Glomerular endothelial cell (primary cell): Measurements from ENCODE around the gene ITPR2. TPM values are rescaled to one million over a fixed set of nuclear protein-coding genes. Genes with fewer than 3 reads are reported as not detected.
"Not testable (repeated sequence)": the region's sequence is repeated elsewhere in the genome, so short reads cannot be mapped to it uniquely, and the experiment has no call there.

Experiments used
- DNase-seq: peaks from one replicate; pipeline ENCODE4 v3.0.0-alpha.2; 2011; ENCODE audit warnings: low read depth, low spot score; ENCODE audit errors: extremely low read depth
- total RNA-seq: library from RNA; depleted of rRNA; stranded (reverse); fragments of >200 nt; gene quantifications from 2 replicates; pipeline ENCODE4 v1.2.3, GENCODE V29; 2015

Gene ITPR2
- total RNA-seq, 1 donor from 2014 or later: 39.7 TPM

DNA sequence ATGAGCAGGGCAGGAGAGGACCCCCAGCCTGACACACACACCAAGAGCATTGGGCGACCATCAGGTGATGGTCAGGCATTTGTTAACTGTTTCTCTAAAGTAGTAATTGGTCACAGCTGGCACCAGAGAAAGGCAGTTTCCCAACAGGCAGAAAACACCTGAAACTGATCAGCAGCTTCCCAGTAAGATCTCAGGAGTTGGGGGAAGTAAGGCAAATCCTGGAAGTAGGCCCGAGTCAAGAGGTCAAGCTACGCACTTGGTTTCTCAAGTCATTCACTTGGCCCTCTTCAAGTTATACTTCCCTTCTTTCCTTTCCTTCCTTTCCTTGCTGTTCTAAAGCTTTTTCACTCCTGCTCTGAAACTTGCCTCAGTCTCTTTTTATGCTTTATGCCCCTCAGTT lies 501.9 kb downstream of the ITPR2 start:
- DNase-seq: no peak

DNA sequence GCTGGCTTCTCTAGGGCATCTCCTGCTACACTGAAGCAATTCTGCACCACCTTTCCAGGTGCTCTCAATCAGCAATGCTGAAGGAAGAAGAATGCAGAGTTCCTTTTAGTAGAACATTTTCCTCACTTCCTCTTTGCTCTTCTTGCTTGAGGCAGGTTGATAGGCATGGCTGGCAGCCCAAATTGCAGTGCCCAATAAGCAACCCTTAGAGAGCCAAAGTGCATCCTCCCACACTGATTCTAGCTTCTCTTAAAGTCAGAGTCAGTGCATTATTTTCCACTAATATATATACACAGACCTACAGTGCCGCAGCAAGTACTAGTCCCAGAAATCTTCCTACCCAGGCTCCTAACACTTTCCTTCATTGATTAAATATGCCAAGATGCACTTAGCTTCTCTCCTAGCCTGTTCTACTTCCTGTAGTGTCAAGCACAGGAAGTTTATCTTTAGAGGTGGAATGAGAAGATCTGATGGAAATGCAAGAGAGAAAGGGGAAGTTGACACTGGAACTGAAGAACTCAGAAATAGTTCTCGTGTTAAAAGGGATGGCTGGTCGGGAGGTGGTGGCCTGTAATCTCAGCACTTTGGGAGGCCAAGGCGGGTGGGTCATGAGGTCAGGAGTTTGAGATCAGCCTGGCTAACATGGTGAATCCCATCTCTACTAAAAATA lies 504.9 kb downstream of the ITPR2 start:
- no peak for DNase-seq

DNA sequence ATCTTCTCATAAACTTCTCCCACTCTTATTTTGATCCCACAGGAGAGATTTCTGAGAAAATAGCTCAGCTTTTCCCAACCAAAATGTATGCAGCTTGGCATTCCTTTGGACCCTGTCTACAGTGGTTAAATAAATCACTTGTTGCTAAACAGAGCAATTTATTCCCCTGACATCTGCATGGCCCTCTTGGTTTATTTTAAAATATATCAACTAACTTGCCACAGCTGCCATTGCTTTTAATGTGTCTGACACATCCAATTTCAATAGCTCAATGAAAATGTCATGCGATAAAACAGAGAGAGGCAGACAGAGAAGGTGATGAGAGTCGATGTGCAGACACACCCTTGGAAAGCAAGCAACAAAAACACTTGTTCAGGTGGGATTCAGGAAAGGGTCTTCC lies 509.3 kb downstream of the ITPR2 start:
- no peak for DNase-seq

DNA sequence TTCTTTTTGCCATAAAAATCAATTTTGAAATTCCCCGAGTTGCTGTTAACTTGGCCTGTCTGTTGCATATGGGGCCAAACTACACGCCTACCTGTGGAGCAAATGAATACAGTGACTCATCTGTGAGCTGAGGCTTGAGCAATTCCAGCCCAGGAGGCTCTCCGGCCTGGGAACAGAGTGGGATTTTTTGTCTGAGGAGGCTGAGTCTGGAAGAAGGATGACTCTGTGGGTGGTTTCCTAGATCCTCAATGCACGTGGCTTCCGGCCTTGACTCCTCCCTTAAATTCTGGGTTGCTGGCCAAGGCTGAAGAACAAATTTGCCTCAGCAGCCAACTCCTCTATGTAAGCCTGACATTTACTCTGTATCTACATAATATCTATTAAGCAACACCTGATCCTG lies 513.5 kb downstream of the ITPR2 start:
- DNase-seq: no peak

DNA sequence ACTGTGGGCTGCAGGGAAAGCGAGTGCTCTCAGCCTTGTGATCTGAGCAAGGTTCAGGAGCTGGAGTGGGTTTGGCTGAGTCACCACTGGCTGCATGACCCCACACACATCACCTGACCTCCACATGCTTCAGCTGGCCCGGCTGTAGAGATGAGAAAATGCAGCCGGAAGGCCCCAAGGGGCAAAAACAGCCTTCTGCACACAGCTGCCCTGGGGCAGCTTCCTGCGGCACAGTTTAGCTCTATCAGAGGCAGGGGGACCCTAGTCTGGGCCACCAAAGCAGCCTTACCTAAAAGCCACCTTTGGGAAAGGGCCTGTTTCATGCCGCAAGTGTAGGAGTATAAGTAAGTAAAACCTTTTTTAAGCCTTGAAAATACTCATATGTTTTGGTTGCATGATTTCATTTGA lies 514.3 kb downstream of the ITPR2 start:
- no peak for DNase-seq

DNA sequence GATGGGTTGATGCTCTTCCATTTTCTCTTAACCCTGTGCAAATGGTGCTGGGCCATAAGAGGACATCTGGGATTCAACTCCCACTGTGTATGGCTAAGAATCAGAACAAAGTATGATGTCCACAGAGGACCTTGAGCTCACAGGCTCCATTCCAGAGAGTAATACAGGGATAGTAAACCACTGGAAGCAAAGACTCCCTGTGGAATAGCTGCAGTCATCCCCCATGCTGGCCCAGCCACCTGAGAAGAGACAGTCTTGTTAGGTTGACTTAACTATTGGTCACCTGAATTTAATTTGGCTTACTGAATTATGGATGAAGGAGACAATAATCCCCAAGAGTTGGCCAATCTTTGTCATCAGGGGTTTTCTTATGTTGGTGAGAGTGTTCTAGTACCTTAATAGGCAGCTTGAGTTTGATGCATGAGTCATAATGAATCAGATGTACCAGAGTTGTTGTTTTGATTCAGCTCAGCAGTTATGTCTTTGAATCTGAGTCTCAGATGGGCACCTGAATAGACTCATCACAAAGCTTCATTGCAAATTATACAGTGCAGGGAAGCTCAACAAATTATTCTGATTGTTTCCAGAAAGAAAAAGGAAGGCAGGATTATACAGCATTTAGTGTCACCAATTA lies 514.9 kb downstream of the ITPR2 start:
- DNase-seq: peak; percentile 63

DNA sequence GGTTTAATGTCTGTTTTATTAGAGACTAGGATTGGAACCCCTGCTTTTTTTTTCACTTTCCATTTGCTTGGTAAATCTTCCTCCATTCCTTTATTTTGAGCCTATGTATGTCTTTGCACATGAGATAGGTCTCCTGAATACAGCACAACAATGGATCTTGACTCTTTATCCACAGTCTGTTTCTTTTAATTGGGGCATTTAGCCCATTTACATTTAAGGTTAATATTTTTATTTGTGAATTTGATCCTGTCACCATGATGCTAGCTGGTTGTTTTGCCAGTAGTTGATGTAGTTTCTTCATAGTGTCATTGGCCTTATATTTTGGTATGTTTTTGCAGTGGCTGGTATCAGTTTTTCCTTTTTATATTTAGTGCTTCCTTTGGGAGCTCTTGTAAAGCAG lies 518.9 kb downstream of the ITPR2 start:
- not testable (repeated sequence) for DNase-seq

DNA sequence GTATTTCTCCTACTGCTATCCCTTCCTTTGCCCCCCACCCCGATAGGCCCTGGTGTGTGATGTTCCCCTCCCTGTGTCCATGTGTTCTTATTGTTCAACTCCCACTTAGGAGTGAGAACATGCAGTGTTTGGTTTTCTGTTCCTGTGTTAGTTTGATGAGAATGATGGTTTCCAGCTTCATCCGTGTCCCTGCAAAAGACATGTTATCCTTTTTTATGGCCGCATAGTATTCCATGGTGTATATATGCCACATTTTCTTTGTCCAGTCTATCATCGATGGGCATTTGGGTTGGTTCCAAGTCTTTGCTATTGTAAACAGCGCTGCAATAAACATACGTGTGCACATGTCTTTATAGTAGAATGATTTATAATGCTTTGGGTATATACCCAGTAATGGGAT lies 522.5 kb downstream of the ITPR2 start:
- not testable (repeated sequence) for DNase-seq

DNA sequence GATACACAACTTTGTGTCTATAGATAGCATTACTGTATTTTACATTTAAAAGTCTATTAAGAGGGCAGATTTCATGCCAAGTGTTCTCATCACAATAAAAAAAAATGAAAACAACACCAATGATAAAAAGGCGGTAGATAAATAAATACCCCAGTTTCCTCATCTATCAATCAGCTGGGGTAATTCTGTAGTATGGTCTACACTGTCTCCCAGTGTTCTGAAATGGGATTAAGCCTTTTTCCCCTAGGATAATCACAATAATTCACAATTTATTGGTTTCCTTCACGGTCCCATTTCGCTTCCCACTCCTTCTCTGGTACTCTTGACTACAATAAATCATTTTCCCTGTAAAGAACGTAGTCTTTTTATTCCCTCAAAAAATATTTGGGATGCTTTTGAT lies 523.4 kb downstream of the ITPR2 start:
- no peak for DNase-seq

DNA sequence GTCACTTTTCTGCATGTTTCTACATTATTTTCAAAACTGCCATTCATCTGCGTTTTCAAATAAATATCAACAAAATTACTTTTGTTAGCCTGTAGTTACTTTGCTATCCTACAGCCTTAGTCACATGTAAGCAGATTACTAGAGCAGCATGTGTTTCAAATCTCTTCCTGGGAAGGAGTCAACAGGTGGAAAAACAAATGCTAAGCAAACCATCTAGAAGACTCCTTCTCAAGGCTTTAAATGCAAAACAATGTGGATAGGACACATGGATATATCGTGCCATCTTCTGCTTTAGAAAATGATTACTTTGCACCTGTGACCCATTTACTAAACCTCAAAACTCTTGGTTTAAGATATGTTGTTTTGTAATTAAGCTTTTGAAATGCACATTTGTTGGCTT lies 528.7 kb downstream of the ITPR2 start:
- no peak for DNase-seq

DNA sequence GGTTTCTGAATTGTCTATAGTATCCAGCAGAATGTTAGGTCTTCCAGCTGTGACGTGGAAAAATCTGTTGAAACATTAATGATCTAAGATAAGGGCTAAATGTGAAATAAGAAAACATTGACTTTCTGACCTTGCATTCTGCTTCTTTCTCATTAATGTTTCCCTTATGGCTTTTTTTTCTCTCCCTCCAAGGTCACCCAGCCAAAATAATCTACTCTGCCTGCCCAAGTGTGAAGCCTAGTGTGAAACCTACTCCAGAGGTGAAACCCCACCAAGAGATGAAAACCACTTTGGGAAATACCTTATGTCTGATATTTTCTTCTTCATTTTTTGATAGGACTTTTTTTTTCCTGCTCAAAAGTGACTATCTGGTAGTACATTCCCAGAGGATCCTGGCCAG lies 529.6 kb downstream of the ITPR2 start:
- no peak for DNase-seq

DNA sequence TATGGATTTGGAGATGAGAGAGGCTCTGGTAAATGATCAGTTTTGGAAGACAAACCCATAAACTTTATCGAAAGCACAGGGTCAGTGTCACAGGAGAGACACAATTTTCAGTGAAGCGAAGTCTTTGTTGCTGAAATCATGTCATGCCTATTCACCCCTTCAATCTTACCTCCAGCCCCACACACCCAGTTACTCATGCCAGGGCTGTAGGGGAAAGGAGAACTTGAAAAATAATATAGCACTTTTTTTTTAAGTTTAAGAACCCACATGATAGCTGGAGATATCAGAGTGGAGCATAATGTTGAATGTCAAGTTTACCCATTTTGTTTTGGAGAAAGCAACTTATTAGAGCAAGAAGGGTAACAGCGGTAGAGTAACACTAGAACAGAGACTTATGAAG lies 530.2 kb downstream of the ITPR2 start:
- no peak for DNase-seq

DNA sequence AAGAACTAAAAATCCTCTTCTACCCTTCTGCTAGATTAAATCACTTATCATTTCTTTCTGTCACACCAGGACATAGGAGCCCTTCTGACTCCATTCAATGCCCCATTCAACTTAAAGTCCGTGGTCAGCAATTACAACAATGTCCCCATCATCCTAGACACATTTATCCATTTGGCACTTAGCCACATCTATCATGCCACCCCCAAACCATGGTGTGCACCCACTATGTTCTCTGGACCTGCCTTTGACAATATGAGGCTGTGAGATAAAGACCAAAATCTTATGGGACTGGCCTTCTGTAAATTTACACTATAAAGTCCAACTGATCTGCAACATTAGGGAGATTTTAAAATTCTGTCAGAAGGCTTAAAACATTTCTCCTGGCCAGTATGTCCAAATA lies 533.2 kb downstream of the ITPR2 start:
- DNase-seq: no peak

DNA sequence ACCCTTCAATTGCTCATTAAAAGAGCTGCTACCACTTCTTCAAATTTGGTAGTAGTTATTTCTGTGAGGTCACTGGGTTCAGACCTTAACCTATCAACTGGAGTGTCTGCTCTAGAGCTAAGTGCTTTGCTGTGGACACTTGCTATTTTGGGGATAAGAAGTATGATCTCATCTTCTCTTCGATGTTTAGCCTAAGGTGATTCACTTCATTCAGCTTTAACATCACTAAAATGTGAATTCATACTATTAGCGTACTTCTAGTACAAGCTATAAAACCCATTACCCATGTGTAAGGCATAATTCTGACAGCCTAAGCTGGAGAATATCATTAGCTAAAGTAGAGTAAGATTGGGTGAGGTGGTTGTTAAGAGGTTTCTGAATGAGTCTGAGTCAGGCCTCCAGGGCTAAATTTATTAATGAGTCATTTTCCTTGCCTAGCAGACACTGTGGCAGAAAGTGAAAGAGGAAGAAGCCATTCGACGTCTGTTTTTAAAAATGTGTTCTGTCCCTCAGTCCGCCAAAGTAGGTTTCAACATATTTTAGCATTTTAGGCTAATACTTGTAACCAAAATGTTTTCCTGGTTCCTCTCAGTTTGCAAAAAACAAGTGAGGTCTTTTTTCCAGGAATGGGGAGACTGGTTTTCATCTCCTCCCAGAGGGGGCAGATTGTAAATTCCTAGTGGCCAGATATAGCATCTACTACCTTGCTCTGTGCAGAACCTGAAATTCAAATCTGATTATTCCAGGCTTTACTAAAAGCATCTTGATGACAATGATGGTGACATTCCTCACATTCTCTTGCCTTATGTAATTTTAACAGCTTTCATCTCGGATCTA lies 534.0 kb downstream of the ITPR2 start:
- DNase-seq: no peak

DNA sequence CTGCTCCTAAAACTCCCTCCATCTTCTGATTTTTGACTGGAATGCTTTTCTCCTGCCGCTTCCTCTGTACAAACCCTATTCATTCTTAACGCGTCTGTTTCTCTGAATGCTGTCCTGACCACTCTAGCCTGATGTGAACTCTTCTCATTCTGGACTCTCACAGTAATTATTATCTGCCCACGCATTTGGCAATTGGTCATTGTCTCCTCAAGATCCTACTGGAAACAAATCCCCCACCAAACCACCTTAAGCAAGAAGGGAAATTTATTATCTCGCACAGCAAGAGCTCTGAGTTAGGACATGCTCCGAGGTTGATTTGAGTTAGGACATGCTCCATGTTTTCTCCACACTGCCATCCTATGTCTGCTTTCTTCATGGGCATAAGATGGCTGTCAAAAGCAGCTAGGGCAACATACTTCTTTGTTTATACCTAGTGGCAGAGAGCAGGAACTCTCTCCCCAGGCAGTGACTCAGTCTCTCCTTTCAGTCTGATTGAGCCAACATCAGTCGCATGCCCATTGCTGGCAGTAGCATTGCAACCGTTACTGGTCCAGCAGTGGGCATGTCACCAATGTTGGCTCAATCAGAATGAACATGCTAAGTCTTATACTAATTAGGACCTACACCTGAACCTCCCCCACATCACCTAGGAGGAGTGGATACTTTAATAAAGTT lies 535.5 kb downstream of the ITPR2 start:
- no peak for DNase-seq

DNA sequence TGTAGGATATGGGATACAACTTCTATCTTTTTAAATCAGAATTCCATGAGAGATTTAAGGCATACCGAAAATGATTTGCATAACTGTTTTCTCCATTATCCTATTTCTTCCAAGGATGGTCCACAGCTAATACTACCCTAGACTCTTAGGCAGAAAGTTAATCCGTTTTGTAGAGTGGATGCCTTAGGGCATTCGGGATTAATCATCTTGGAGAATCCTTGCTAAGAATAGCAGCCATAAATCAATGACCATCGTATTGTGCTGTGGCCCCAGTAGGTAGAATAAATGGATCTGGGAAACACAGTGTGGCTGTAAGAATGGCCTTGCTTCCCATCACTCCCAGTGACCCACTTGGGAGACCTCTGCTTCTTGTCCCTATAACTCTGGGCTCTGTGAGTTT lies 538.0 kb downstream of the ITPR2 start:
- no peak for DNase-seq

DNA sequence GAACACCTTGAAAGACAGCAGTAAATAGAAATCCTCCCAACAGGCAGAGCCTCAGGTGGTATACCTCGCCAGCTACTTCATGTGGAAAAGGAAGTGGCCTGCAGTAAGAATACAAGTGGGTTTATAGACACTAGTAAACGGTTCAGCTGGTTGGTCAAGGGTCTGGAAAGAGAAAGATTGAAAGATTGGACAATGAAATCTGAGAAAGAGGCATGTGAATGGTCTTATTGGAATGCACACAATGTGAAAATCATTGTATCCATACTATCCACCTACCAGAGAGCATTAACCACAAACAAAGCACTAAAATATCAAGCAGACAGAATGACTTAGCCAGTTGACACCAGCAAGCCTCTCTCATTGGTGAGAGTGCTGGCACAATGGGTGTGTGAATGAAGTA lies 539.4 kb downstream of the ITPR2 start:
- DNase-seq: no peak

DNA sequence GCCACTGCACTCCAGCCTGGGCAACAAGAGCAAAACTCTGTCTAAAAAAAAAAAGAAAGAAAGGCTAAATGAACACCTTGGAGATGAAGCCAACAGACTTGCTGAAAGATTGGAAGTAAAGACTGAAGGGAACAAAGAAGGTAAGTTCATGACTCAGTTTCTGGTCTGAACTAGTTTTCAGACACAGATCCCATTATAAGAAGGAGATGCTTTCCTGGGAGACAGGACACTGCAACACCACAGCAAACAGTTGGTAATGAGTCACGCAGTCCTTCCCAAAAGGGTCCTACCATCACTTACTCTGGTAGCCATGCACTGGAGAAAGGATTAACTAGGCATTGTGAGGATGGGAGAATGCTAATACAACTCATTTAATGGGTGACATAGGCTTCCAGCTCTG lies 540.4 kb downstream of the ITPR2 start:
- no peak for DNase-seq

DNA sequence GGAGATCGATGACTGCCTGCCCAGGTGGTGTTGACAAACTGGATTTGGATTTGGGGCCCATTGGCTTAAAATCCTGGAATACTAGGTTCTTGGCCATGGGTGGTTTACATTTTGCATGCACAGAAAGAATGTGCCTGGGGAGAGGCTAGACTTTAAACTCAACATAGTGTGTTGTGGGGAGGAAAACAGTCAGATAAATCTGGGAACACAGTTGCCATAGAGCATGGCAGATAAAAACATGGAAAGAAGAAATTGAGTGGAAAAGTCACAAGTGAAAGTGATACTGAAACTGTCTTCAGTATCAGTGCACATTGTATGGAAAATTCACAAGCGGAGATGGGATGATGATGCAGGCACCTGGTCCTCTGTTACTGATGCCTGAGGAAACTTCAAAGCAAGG lies 542.4 kb downstream of the ITPR2 start:
- DNase-seq: no peak

DNA sequence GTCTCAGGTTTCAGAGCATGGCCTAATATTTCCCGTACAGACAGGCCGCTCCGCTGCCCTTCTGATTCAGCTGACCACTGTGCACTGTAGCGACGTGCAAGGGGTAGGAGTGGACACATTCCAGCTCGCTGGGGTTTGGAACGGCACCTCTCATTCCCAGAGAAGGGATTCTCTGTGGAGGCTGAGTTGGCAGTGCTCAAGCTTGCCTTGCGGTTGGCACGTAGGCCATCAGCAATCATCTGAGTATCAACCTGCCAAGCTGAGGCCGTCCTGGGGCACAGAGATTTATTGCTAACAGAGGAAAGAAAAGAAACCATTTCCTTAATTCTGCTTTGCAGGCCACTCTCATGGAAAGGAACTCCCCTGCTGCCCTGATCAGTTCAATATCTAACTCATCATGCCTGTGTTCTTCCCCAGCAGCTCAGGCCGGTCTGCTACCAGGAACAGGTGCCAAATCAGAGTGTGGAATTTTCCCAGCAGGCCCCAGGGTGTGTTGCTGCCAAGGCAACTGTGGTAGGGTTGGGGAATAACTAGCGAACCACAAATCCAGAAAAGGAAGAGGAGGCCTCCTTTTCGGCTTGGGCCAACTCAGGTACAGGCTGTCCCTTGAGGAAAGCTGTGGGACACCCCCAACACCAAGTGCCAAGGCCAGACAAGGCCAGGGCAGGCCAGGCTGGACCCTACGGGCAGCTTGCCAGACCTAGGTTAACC lies 545.2 kb downstream of the ITPR2 start:
- DNase-seq: no peak
